Transverse colon (tissue), 4 donors: ENCODE data around the gene CTBP2. TPM values are rescaled to one million over a fixed set of nuclear protein-coding genes. Genes with fewer than 3 reads are reported as not detected.

ENCODE experiments used
- DNase-seq: peaks from one replicate; pipeline ENCODE4 v3.0.0-alpha.2; 2019
- H3K27ac ChIP-seq, 4 donors: fragments of 200-600 bp; sonication (generic); 2 replicates each; pipeline ENCODE4 v1.5.1; 2016 to 2018; ENCODE audit warnings: inconsistent platforms in 4 of 4
- H3K27me3 ChIP-seq: fragments of 200-600 bp; sonication (generic); 2 replicates; pipeline ENCODE4 v1.5.1; 2017; ENCODE audit warnings: inconsistent platforms
- H3K36me3 ChIP-seq, 4 donors: fragments of 200-600 bp; sonication (generic); 2 replicates each; pipeline ENCODE4 v1.5.1; 2017 to 2019; ENCODE audit warnings: inconsistent platforms in 4 of 4
- H3K4me1 ChIP-seq, 4 donors: fragments of 200-600 bp; sonication (generic); 2 replicates each; pipeline ENCODE4 v1.5.1; 2017 to 2020; ENCODE audit warnings: inconsistent platforms in 4 of 4
- H3K4me3 ChIP-seq, 4 donors: fragments of 200-600 bp; sonication (generic); 1 replicate in 1 of 4; 2 replicates in 3 of 4; pipeline versions ENCODE4 v1.5.1 to v1.6.1; 2017 to 2019; ENCODE audit warnings: inconsistent platforms in 4 of 4
- H3K9me3 ChIP-seq, 2 donors: fragments of 200-600 bp; sonication (generic); 2 replicates each; pipeline ENCODE4 v1.5.1; 2017 to 2019; ENCODE audit warnings: inconsistent platforms in 2 of 2
- EP300 ChIP-seq: sonication (generic); formaldehyde crosslinking; IDR thresholded peaks from one replicate; pipeline ENCODE4 v1.6.1; 2017; ENCODE audit warnings: antibody characterized with exemption, low read depth
- POLR2A ChIP-seq: fragments of 450-650 bp; IDR thresholded peaks from one replicate; pipeline ENCODE4 v1.6.1; 2016; ENCODE audit warnings: antibody characterized with exemption, mild to moderate bottlenecking, moderate library complexity
- POLR2AphosphoS5 ChIP-seq, 3 donors: sonication (generic); formaldehyde crosslinking; IDR thresholded peaks; one replicate each; pipeline ENCODE4 v1.6.1; 2016; ENCODE audit warnings: antibody characterized with exemption in 3 of 3
- WGBS, 2 donors: methylation state at CpG; one replicate each; pipeline ENCODE4 v1.1.5; 2018; ENCODE audit warnings: low coverage in 1 of 2; 5-methylcytosine and 5-hydroxymethylcytosine counted together
- in situ Hi-C, 4 donors: fragments of 200-750 bp; cut with MboI; loops; one replicate each; pipeline versions ENCODE4 v1.15.0 to v1.15.1; 2017; ENCODE audit warnings: low sequenced_read_pairs in 3 of 4, low pct_ligation_motif_present in 1 of 4, low pct_unique_long_range_greater_than_20kb in 1 of 4
- intact Hi-C: fragments of 100-400 bp; cut with DNase I; formaldehyde crosslinking; loops from one replicate; pipeline ENCODE4 v1.15.1; 2023; ENCODE audit warnings: low total_unique reads
- total RNA-seq, 4 donors: library from RNA; depleted of rRNA; stranded (reverse); fragments of >200 nt; gene quantifications; one replicate each; pipeline ENCODE4 v1.1.0, GENCODE V29; 2016
- TF ChIP-seq, protein P1 (sequence below), 5 experiments: fragments of 200-600 bp in 3 of 5; fragments of 450-650 bp in 2 of 5; sonication (generic) in 3 of 5; IDR thresholded peaks; 1 replicate in 2 of 5; 2 replicates in 3 of 5; pipeline ENCODE4 v1.5.1; 2016 to 2017; ENCODE audit warnings: antibody characterized with exemption in 5 of 5, inconsistent platforms in 3 of 5, mild to moderate bottlenecking in 2 of 5, moderate library complexity in 1 of 5

CTBP2 gene
- total RNA-seq, 4 donors from 2014 or later: 71.9 to 247 (median 98.4) TPM

DNA sequence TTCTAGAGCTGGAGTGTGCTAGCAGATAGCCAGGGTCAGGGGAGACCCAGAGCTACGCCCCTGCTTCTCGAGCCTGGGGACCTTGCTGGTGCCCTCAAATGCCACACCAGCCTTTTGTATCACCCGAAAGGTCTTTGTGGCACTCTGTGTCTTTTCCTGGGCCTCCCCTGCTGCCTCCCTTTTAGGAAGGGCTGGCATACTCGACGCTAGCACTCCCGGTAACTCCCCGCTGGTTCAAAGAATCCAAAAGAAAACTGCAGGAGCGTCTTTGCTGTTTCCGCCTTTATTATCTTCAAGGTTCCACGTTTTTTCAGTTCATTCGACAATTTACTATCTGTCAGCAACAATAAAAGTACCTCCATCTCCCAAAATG, 36.3 kb downstream of the CTBP2 start:
- H3K36me3 ChIP-seq: no peaks in the 10 kb centered on the region
- TF ChIP-seq, protein P1, sequence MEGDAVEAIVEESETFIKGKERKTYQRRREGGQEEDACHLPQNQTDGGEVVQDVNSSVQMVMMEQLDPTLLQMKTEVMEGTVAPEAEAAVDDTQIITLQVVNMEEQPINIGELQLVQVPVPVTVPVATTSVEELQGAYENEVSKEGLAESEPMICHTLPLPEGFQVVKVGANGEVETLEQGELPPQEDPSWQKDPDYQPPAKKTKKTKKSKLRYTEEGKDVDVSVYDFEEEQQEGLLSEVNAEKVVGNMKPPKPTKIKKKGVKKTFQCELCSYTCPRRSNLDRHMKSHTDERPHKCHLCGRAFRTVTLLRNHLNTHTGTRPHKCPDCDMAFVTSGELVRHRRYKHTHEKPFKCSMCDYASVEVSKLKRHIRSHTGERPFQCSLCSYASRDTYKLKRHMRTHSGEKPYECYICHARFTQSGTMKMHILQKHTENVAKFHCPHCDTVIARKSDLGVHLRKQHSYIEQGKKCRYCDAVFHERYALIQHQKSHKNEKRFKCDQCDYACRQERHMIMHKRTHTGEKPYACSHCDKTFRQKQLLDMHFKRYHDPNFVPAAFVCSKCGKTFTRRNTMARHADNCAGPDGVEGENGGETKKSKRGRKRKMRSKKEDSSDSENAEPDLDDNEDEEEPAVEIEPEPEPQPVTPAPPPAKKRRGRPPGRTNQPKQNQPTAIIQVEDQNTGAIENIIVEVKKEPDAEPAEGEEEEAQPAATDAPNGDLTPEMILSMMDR (IDR thresholded peaks at IDR 0.05): no peak
- TF ChIP-seq POLR2A (no peak), POLR2AphosphoS5 (IDR thresholded peaks at IDR 0.05) (no peak), EP300 (no peak)
- H3K4me3 ChIP-seq: peak overlapping the region in 1 of 4 donors; percentile 5
- no peaks in the 10 kb centered on the region for H3K9me3 ChIP-seq
- H3K27ac ChIP-seq: peak overlapping the region; percentile 85 to 90 (median 88)
- 31 to 37% methylated on average over 2 to 11 of the region's 11 CpGs for WGBS, 2 donors
- H3K27me3 ChIP-seq: no peaks in the 10 kb centered on the region
- in situ Hi-C loops: no loop called here
- intact Hi-C loops: no loop called here
- DNase-seq: no peak
- peaks cover 33 to 61% (median 43%) of the 10 kb centered on the region in 4 donors for H3K4me1 ChIP-seq

DNA sequence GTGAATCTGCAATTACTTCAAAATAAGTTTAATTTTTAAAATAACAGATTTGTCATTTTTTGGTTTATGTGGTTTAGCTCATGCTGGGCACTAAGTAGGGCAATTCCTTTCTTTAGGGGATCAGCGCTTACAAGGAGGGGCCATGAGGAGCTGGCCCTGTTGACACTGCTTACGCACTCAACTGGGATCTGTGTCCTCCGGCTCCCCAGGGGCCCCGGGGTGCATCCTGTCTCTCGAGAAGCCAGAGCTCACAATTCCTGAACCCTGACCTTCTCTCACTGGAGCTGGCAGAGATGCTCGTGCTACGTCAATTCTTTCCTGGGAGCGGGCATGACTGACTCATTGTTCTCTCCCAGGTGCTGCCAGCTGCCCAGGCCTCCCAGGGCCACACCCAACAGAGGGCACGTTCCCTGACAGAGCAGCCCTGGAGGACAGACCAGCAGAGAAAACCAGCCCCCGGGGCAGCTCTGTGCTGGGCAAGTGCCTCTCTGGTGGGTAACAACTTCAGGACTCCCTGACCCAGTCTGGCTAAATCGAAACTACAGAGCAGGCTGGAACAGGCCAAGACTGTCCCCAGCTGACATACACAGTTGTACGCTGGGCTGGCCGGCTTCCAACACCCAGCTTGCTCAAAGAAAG, 36.8 kb downstream of the CTBP2 start:
- Histone ChIP-seq H3K27ac (peak overlapping the region; percentile 85 to 90 (median 88)), H3K36me3 (no peaks in the 10 kb centered on the region), H3K9me3 (no peaks in the 10 kb centered on the region), H3K4me3 (peak overlapping the region in 1 of 4 donors; percentile 5), H3K4me1 (peaks cover 38 to 66% (median 48%) of the 10 kb centered on the region in 4 donors), H3K27me3 (no peaks in the 10 kb centered on the region)
- in situ Hi-C loops: no loop called here
- peak in 2 of 3 donors; percentile 64 to 67 for TF ChIP-seq POLR2AphosphoS5 (IDR thresholded peaks at IDR 0.05)
- peak; percentile 58 for TF ChIP-seq POLR2A
- TF ChIP-seq, protein P1 (IDR thresholded peaks at IDR 0.05): no peak
- peak; percentile 16 for TF ChIP-seq EP300
- DNase-seq: peak; percentile 90
- intact Hi-C loops: no loop called here
- WGBS, 2 donors: 23 to 34% methylated on average over 5 to 10 of the region's 13 CpGs

DNA sequence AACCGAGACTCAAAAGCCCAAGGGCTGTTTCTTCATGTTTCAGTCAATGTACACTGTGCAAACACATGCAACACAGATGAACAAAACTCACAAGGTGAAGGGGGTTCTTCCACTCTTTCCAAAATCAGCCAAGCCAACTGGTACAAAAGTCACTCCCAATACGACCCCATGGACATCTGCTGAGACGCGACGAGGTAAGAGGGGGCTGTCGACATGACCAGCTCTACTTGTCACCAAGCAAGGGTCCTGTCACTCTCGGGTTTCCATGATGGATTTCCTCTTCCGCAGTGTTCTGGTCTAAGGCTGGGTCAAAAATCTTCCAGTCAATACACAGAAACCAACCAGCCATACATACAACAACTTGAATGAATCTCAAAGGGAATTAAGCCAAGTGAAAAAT, 37.8 kb downstream of the CTBP2 start:
- no peak overlapping the region for H3K4me3 ChIP-seq
- H3K4me1 ChIP-seq: peaks cover 43 to 77% (median 55%) of the 10 kb centered on the region in 4 donors
- H3K9me3 ChIP-seq: no peaks in the 10 kb centered on the region
- 86 to 92% methylated on average over 5 to 8 of the region's 8 CpGs for WGBS, 2 donors
- H3K27me3 ChIP-seq: no peaks in the 10 kb centered on the region
- H3K36me3 ChIP-seq: no peaks in the 10 kb centered on the region
- DNase-seq: no peak
- TF ChIP-seq, protein P1 (IDR thresholded peaks at IDR 0.05): no peak
- H3K27ac ChIP-seq: peak overlapping the region; percentile 85 to 90 (median 88)
- intact Hi-C loops (no loop called here), in situ Hi-C loops (no loop called here)

DNA sequence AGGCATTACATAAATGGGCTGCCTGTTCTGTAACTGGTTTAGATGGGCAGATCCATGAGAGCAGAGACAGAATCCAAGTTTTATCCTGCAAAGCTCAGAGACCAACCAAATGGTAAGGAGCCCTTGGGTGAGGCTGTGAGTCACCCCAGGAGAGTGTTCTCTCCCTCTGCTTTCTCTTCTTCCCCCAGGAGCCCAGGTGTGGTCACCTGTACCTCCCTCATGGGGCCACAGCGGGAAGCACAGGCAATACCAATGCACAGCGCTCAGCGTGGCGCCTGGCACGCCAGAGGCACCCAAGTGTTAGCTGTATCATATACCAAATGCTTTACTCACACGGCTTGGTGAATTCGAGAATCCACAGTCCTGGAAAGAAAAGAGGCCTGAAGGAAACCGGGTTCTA, 39.4 kb downstream of the CTBP2 start:
- Histone ChIP-seq H3K36me3 (no peaks in the 10 kb centered on the region), H3K27ac (peak overlapping the region; percentile 55 to 67 (median 59)), H3K4me3 (no peak overlapping the region), H3K4me1 (peaks cover 43 to 81% (median 59%) of the 10 kb centered on the region in 4 donors), H3K9me3 (no peaks in the 10 kb centered on the region), H3K27me3 (no peaks in the 10 kb centered on the region)
- in situ Hi-C loops (no loop called here), intact Hi-C loops (no loop called here)
- WGBS, 2 donors: 92 to 100% methylated on average over 3 to 8 of the region's 8 CpGs
- peak; percentile 30 for DNase-seq
- no peak for TF ChIP-seq EP300
- TF ChIP-seq, protein P1 (IDR thresholded peaks at IDR 0.05): peak in 1 of 5 experiments; percentile 10
